ENCODE data around the gene TNFRSF9.

Gene TNFRSF9

DNA sequence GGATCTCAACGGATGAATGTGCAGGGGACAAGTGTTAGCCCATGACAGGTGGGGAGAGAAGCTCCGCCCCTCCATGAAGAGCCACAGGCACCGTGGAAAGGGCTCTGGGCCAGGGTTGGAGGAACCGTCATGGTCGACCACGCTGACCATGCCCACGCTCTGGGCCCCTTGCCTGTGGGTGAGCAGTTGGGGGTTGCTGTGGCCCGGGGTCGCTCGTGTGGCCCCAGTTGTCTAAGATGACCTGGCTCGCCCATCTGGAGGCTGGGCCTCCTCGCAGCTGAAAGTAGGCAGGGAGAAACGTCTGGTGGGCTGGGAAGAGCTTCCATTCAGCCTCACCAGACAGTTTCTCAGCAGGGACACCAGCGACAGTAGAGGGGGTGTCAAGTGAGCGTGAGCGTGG lies 74.7 kb downstream of the TNFRSF9 start:
- Histone ChIP-seq H3K4me3 (ENCODE audit: low read depth in 1 of 2, low read length in 2 of 2) (no peak overlapping the region), H3K27ac (ENCODE audit: low read length) (no peak overlapping the region), H3K9me3 (ENCODE audit: control insufficient read depth in 1 of 2, low read length in 2 of 2) (no peaks in the 10 kb centered on the region), H3K36me3 (ENCODE audit: control insufficient read depth in 1 of 2, insufficient read depth in 2 of 2, low read length in 2 of 2) (no peaks in the 10 kb centered on the region), H3K27me3 (ENCODE audit: low read depth, low read length) (no peaks in the 10 kb centered on the region), H3K4me1 (ENCODE audit: control insufficient read depth in 1 of 2, insufficient read depth in 2 of 2, low read length in 2 of 2) (no peaks in the 10 kb centered on the region)

Measured in muscle layer of duodenum (tissue), 2 donors.